Ovary (tissue), 3 donors: ENCODE measurements around the gene OR52J3.

ENCODE experiments used
- POLR2A ChIP-seq: fragments of 450-650 bp; IDR thresholded peaks from one replicate; pipeline ENCODE4 v1.6.1; 2017; ENCODE audit warnings: antibody characterized with exemption, mild to moderate bottlenecking, moderate library complexity
- TF ChIP-seq, protein P1 (sequence below), 3 donors: fragments of 450-650 bp in 2 of 3; fragments of 200-600 bp in 1 of 3; IDR thresholded peaks; one replicate each; pipeline versions ENCODE4 v1.5.1 to v1.8.0; 2016 to 2022; ENCODE audit warnings: antibody characterized with exemption in 3 of 3, mild to moderate bottlenecking in 1 of 3
- donor health status: DM: no; HTN: no; CAD: no.

DNA sequence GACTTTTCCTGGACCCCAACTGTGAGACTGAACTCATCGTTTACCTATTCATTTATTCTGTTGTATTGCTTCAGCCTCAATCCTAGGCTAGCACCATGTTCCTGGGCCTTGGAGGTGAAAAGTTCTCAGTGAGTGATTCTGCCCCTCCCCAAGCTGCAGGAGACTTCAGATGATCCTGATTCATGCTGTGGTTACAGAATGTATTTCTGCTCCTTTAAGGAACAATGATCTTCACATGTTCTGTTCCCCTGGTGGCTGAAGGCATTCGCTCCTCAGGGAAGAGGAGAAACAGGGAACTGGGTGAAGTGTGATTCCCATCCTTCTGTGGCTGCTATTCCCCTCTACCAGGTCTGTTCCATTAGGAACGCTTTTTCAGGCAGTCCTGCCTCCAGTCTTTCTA is 25.5 kb downstream of the OR52J3 start:
- TF ChIP-seq, protein P1, sequence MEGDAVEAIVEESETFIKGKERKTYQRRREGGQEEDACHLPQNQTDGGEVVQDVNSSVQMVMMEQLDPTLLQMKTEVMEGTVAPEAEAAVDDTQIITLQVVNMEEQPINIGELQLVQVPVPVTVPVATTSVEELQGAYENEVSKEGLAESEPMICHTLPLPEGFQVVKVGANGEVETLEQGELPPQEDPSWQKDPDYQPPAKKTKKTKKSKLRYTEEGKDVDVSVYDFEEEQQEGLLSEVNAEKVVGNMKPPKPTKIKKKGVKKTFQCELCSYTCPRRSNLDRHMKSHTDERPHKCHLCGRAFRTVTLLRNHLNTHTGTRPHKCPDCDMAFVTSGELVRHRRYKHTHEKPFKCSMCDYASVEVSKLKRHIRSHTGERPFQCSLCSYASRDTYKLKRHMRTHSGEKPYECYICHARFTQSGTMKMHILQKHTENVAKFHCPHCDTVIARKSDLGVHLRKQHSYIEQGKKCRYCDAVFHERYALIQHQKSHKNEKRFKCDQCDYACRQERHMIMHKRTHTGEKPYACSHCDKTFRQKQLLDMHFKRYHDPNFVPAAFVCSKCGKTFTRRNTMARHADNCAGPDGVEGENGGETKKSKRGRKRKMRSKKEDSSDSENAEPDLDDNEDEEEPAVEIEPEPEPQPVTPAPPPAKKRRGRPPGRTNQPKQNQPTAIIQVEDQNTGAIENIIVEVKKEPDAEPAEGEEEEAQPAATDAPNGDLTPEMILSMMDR (IDR thresholded peaks at IDR 0.05), result no peak
- no peak for TF ChIP-seq POLR2A
